Heart left ventricle (tissue), 16 donors: ENCODE results near the gene ZNF688. TPM values are rescaled to one million over a fixed set of nuclear protein-coding genes. Genes with fewer than 3 reads are reported as not detected.
A peak's percentile ranks its signal among the peaks of the same experiment; 100 is the strongest.

Experiments
- ATAC-seq, 4 donors: fragments of 200-7000 bp; cut with Tn5 transposase; one replicate each; pipeline ENCODE4 v1.9.1; 2020 to 2022; ENCODE audit warnings: moderate library complexity in 4 of 4, mild to moderate bottlenecking in 3 of 4, moderate number of reproducible peaks in 1 of 4
- DNase-seq, 5 donors: peaks; one replicate each; pipeline ENCODE4 v3.0.0-alpha.2; 2020
- H3K27ac ChIP-seq, 12 donors: fragments of 200-600 bp; sonication (generic) in 4 of 12; one replicate each; pipeline versions ENCODE4 v1.5.0 to v1.8.0; 2016 to 2022; ENCODE audit warnings: mild to moderate bottlenecking in 2 of 12
- H3K27me3 ChIP-seq, 9 donors: fragments of 200-600 bp; sonication (generic) in 2 of 9; one replicate each; pipeline versions ENCODE4 v1.5.1 to v1.8.0; 2016 to 2022; ENCODE audit warnings: mild to moderate bottlenecking in 3 of 9
- H3K36me3 ChIP-seq, 9 donors: fragments of 200-600 bp; sonication (generic) in 2 of 9; one replicate each; pipeline versions ENCODE4 v1.5.0 to v1.8.0; 2018 to 2022; ENCODE audit warnings: mild to moderate bottlenecking in 2 of 9
- H3K4me1 ChIP-seq, 12 donors: fragments of 200-600 bp; sonication (generic) in 4 of 12; one replicate each; pipeline versions ENCODE4 v1.5.0 to v1.8.0; 2016 to 2022; ENCODE audit warnings: mild to moderate bottlenecking in 3 of 12
- H3K4me3 ChIP-seq, 12 donors: fragments of 200-600 bp; sonication (generic) in 4 of 12; one replicate each; pipeline versions ENCODE4 v1.5.0 to v1.8.0; 2017 to 2022; ENCODE audit warnings: mild to moderate bottlenecking in 9 of 12, moderate library complexity in 4 of 12
- H3K9me3 ChIP-seq, 12 donors: fragments of 200-600 bp; sonication (generic) in 4 of 12; one replicate each; pipeline versions ENCODE4 v1.5.0 to v1.8.0; 2016 to 2022; ENCODE audit warnings: mild to moderate bottlenecking in 1 of 12
- POLR2A ChIP-seq, 2 donors: fragments of 450-650 bp; IDR thresholded peaks; one replicate each; pipeline ENCODE4 v1.6.1; 2017; ENCODE audit warnings: antibody characterized with exemption in 2 of 2, mild to moderate bottlenecking in 2 of 2, moderate library complexity in 2 of 2
- WGBS, 4 donors: extraction: QIAGEN DNeasy Blood & Tissue Kit in 2 of 4; methylation state at CpG; one replicate each; pipeline versions ENCODE4 v1.1.5 to v1.1.7; 2013 to 2018; 5-methylcytosine and 5-hydroxymethylcytosine counted together
- intact Hi-C, 10 donors: fragments of 100-400 bp; cut with DNase I; formaldehyde crosslinking; loops; one replicate each; pipeline versions ENCODE4 v1.11.1 to v1.14.2; 2022
- polyA plus RNA-seq, 2 donors: library from polyadenylated mRNA; stranded (reverse); fragments of 200-250 nt; gene quantifications; one replicate each; pipeline ENCODE4 v1.2.3, GENCODE V29; 2013
- total RNA-seq, 9 donors: library from RNA; depleted of rRNA in 2 of 9; stranded (reverse); fragments of >200 nt in 2 of 9; fragmentation: NEBNext Ultra II Directional in 3 of 9; extraction: Animal tissue kit (Norgen Biotek cat#: 25700) in 3 of 9; gene quantifications; one replicate each; pipeline versions ENCODE4 v1.1.0 to v1.2.4, GENCODE V29; 2016 to 2023
- TF ChIP-seq, protein P1 (sequence below), 12 donors: fragments of 200-600 bp; sonication (generic) in 4 of 12; IDR thresholded peaks; one replicate each; pipeline versions ENCODE4 v1.5.0 to v1.8.0; 2018 to 2022; ENCODE audit warnings: antibody characterized with exemption in 12 of 12, mild to moderate bottlenecking in 5 of 12
- donor health status: ischemic (EF 13 %, LVEDD 7.1; RV severe dilation, severe dysfunction).
- donor health status: healthy with polysubstance abuse.
- donor health status: DM: no; HTN: yes; CAD: no.
- donor health status: DM: no; HTN: no; CAD: no.
- donor health status: ischemic (EF 25% LVEDD 6.9; RV normal size, moderate dysfunction).
- donor health status: ischemic (EF 25% LVEDD 5.7; RV mildly dilated, moderate dysfunction).
- donor health status: healthy.
- donor health status: DM: yes; HTN: yes; CAD: no.
- donor health status: ischemic (EF 35%, LVEDD 5.7; RV mildly dilated, moderate dysfunction).
- donor health status: nonischemic (EF 11% LVEDD 7.7; RV severe dilation, severe dysfunction).
- donor health status: DM: yes; HTN: yes; CAD: no.
- donor health status: PGD.
- donor health status: ischemic (EF 29% LVEDD 5.4; RV normal size, mild dysfunction).
- donor health status: nonischemic (EF 23%, LVEDD 6.1; RV moderate dilation, normal function).

The ZNF688 gene
- total and polyA plus RNA-seq, 11 donors, result 7.6 to 15.7 (median 11.6) TPM

DNA sequence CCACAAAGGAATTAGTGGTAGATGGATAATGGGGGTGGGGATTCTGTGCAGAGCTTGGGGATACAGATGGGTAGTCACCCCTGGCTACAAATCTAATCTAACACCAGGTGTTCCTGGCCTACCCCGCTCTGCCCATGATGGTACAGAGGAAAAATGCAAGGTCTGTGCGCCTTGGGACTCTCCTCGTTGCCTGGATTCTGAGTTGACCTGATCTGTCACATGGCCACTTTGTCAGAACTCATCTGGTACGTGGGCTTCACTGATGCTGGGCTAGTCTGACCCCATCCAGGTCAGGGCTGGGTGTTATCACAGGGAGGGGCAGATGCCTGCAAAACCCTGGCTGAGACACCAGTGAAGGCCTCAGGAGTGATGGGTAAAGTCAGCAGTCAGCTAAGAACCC, 18.6 kb downstream of the ZNF688 start:
- ATAC-seq (no peak), DNase-seq (no peak)
- no peak for TF ChIP-seq POLR2A (IDR thresholded peaks at IDR 0.05)
- TF ChIP-seq, protein P1, sequence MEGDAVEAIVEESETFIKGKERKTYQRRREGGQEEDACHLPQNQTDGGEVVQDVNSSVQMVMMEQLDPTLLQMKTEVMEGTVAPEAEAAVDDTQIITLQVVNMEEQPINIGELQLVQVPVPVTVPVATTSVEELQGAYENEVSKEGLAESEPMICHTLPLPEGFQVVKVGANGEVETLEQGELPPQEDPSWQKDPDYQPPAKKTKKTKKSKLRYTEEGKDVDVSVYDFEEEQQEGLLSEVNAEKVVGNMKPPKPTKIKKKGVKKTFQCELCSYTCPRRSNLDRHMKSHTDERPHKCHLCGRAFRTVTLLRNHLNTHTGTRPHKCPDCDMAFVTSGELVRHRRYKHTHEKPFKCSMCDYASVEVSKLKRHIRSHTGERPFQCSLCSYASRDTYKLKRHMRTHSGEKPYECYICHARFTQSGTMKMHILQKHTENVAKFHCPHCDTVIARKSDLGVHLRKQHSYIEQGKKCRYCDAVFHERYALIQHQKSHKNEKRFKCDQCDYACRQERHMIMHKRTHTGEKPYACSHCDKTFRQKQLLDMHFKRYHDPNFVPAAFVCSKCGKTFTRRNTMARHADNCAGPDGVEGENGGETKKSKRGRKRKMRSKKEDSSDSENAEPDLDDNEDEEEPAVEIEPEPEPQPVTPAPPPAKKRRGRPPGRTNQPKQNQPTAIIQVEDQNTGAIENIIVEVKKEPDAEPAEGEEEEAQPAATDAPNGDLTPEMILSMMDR (IDR thresholded peaks at IDR 0.05), result no peak
- Histone ChIP-seq H3K27me3 (no peaks in the 10 kb centered on the region), H3K36me3 (peaks cover 0 to 31% (median 21%) of the 10 kb centered on the region in 9 donors), H3K4me1 (peaks cover 0 to 82% (median 34%) of the 10 kb centered on the region in 12 donors), H3K4me3 (no peak overlapping the region), H3K27ac (peak overlapping the region in 5 of 12 donors; percentile 6 to 71 (median 25)), H3K9me3 (no peaks in the 10 kb centered on the region)
- 70 to 81% (median 76%) methylated on average over 4 of the region's 4 CpGs; no CpG with 5 or more reads in 1 of the 4 donors for WGBS, 4 donors
- intact Hi-C loops, result no loop called here

- TF ChIP-seq POLR2A (IDR thresholded peaks at IDR 0.05), result no peak
- TF ChIP-seq, protein P1 (IDR thresholded peaks at IDR 0.05), result no peak
- Histone ChIP-seq H3K9me3 (no peaks in the 10 kb centered on the region), H3K27ac (peak overlapping the region in 6 of 12 donors; percentile 6 to 71 (median 36)), H3K36me3 (peaks cover 0 to 31% (median 21%) of the 10 kb centered on the region in 9 donors), H3K27me3 (no peaks in the 10 kb centered on the region), H3K4me3 (no peak overlapping the region), H3K4me1 (peaks cover 0 to 72% (median 30%) of the 10 kb centered on the region in 12 donors)
- WGBS, 4 donors, result 67 to 79% (median 76%) methylated on average over 3 of the region's 3 CpGs
- DNase-seq, result no peak
- ATAC-seq, result no peak
- intact Hi-C loops, result no loop called here
These were observed 19.7 kb downstream of the ZNF688 start for GRCh38 chr16:30551781-30552180.

GRCh38 chr16:30548416-30549253, 22.9 kb downstream of the ZNF688 start:
- Histone ChIP-seq H3K4me1 (peaks cover 0 to 44% (median 16%) of the 10 kb centered on the region in 12 donors), H3K4me3 (no peak overlapping the region), H3K36me3 (peaks cover 0 to 3% (median 0%) of the 10 kb centered on the region in 9 donors), H3K27me3 (no peaks in the 10 kb centered on the region), H3K9me3 (no peaks in the 10 kb centered on the region), H3K27ac (peak overlapping the region in 10 of 12 donors; percentile 27 to 83 (median 69))
- no peak for DNase-seq
- WGBS, 4 donors, result 63 to 76% (median 66%) methylated on average over 8 of the region's 8 CpGs
- peak; percentile 16 to 24 (median 21) for ATAC-seq
- TF ChIP-seq, protein P1 (IDR thresholded peaks at IDR 0.05), result no peak
- TF ChIP-seq POLR2A (IDR thresholded peaks at IDR 0.05), result no peak
- intact Hi-C loops, result no loop called here

DNA sequence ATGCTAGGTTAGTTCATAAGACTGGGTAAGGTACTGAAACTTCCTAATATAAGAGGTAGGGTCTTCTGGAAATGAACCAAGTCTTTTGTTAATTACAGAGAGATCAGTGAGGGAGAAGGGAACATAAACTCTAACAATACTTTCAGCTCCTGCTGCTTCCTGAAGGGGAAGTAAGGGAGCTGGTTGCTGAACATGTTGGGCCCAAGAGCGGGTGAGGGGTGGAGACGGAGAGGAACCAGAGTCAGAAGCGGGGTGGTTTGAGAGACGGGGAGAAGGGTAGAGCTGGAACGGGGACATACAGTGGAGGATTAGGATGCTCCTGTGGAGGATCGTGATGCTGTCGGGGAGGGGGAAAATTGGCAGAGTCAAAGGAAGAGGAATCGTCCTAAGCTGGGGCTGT, 25.4 kb downstream of the ZNF688 start:
- WGBS, 4 donors, result 73 to 81% (median 74%) methylated on average over 8 of the region's 8 CpGs
- no peaks in the 10 kb centered on the region for H3K27me3 ChIP-seq
- intact Hi-C loops, result no loop called here
- H3K9me3 ChIP-seq, result no peaks in the 10 kb centered on the region
- TF ChIP-seq, protein P1 (IDR thresholded peaks at IDR 0.05), result no peak
- no peak for TF ChIP-seq POLR2A (IDR thresholded peaks at IDR 0.05)
- ATAC-seq (no peak), DNase-seq (no peak)
- H3K4me3 ChIP-seq, result no peak overlapping the region
- no peaks in the 10 kb centered on the region for H3K36me3 ChIP-seq
- H3K27ac ChIP-seq, result no peak overlapping the region
- peaks cover 0 to 32% (median 17%) of the 10 kb centered on the region in 12 donors for H3K4me1 ChIP-seq
